HCT116 (cell line): Measurements from ENCODE around the gene CNTNAP2. TPM values are rescaled to one million over a fixed set of nuclear protein-coding genes. Genes with fewer than 3 reads are reported as not detected.

Source experiments
- ATAC-seq: fragments of 200-7000 bp; cut with Tn5 transposase; 2 replicates; pipeline ENCODE4 v1.9.1; 2020; ENCODE audit warnings: mild to moderate bottlenecking, moderate library complexity
- BruUV-seq: library from RNA; stranded (reverse); fragments of 400-500 nt; replicated peaks from 2 replicates; lab custom pipeline; 2021; lab: Mats Ljungman, UMichigan
- CTCF ChIA-PET: fragments of 300-600 bp; sonication (Branson Sonifier 250); formaldehyde crosslinking; loops from one replicate; lab custom pipeline; 2021; ENCODE audit warnings: antibody characterized with exemption; lab: Charles Lee
- POLR2A ChIA-PET: fragments of 300-600, 350-600 bp; sonication (Branson Sonifier 250); formaldehyde crosslinking; loops from one replicate; lab custom pipeline; 2021; ENCODE audit warnings: antibody characterized with exemption; lab: Charles Lee
- RAD21 ChIA-PET, 2 experiments: fragments of 300-600 bp; sonication (Branson Sonifier 250); formaldehyde crosslinking; loops; one replicate each; lab custom pipeline; 2023; ENCODE audit warnings: low total read pairs in 2 of 2; ENCODE audit not compliant: uncharacterized antibody in 2 of 2, unreplicated experiment in 2 of 2, low non-redundant PET in 1 of 2; lab: Charles Lee
- DNase-seq: peaks from one replicate; pipeline ENCODE4 v3.0.0-alpha.2; 2010; ENCODE audit warnings: low read depth, low spot score
- H2AFZ ChIP-seq: fragments of 200-600 bp; shearing (Covaris generic), sonication (generic); 2 replicates; pipeline ENCODE4 v1.6.1; 2017; ENCODE audit warnings: low read depth, mixed run types, mixed read lengths, antibody characterized with exemption, low read length; ENCODE audit not compliant: poor library complexity, severe bottlenecking
- H3K27ac ChIP-seq: 2 replicates; pipeline ENCODE4 v1.5.1; 2012; ENCODE audit warnings: low read depth, low read length
- H3K27me3 ChIP-seq: fragments of 200-600 bp; sonication (generic); 2 replicates; pipeline ENCODE4 v1.6.1; 2016; ENCODE audit warnings: mixed run types, low read length, mixed read lengths; ENCODE audit not compliant: insufficient read depth
- H3K36me3 ChIP-seq, 2 experiments: fragments of 200-500 bp in 1 of 2; fragments of 200-600 bp in 1 of 2; sonication (Bioruptor generic) in 1 of 2; sonication (generic) in 1 of 2; 2 replicates each; pipeline versions ENCODE4 v1.5.1 to v1.6.1; 2014 to 2016; ENCODE audit warnings: low read length in 2 of 2, inconsistent platforms in 1 of 2, mixed read lengths in 1 of 2, mixed run types in 1 of 2; ENCODE audit not compliant: insufficient read depth in 2 of 2, control insufficient read depth in 1 of 2
- H3K4me1 ChIP-seq, 2 experiments: fragments of 200-600 bp in 1 of 2; sonication (generic) in 1 of 2; 2 replicates each; pipeline versions ENCODE4 v1.5.1 to v1.6.1; 2012 to 2017; ENCODE audit warnings: low read length in 2 of 2, inconsistent platforms in 1 of 2, mild to moderate bottlenecking in 1 of 2, mixed read lengths in 1 of 2, mixed run types in 1 of 2, moderate library complexity in 1 of 2; ENCODE audit not compliant: insufficient read depth in 2 of 2, control insufficient read depth in 1 of 2
- H3K4me2 ChIP-seq: fragments of 200-600 bp; sonication (generic); 2 replicates; pipeline ENCODE4 v1.6.1; 2017; ENCODE audit warnings: mixed run types, low read length, mixed read lengths
- H3K4me3 ChIP-seq, 2 experiments: fragments of 200-600 bp in 1 of 2; sonication (generic) in 1 of 2; replicated peaks in 1 of 2; 2 replicates each; pipeline ENCODE4 v1.5.1; 2011 to 2016; ENCODE audit warnings: low read length in 2 of 2, control low read depth in 1 of 2, low read depth in 1 of 2, mild to moderate bottlenecking in 1 of 2, mixed read lengths in 1 of 2, mixed run types in 1 of 2
- H3K79me2 ChIP-seq: fragments of 200-600 bp; sonication (generic); 2 replicates; pipeline ENCODE4 v1.6.1; 2017; ENCODE audit warnings: mild to moderate bottlenecking, mixed run types, low read length, moderate library complexity, mixed read lengths; ENCODE audit not compliant: insufficient read depth
- H3K9ac ChIP-seq: fragments of 200-600 bp; sonication (generic); 2 replicates; pipeline ENCODE4 v1.6.1; 2016; ENCODE audit warnings: low read length, mixed read lengths
- H3K9me2 ChIP-seq: fragments of 200-600 bp; sonication (generic), shearing (Covaris generic); 2 replicates; pipeline ENCODE4 v1.6.1; 2017; ENCODE audit warnings: mixed run types, mild to moderate bottlenecking, moderate library complexity; ENCODE audit not compliant: insufficient read depth
- H3K9me3 ChIP-seq, 2 experiments: fragments of 200-500 bp in 1 of 2; fragments of 200-600 bp in 1 of 2; sonication (Bioruptor generic) in 1 of 2; sonication (generic) in 1 of 2; 2 replicates each; pipeline ENCODE4 v1.6.1; 2014 to 2017; ENCODE audit warnings: low read length in 2 of 2, mixed read lengths in 2 of 2, inconsistent platforms in 1 of 2, low read depth in 1 of 2, mild to moderate bottlenecking in 1 of 2, mixed run types in 1 of 2, moderate library complexity in 1 of 2; ENCODE audit not compliant: control insufficient read depth in 1 of 2, insufficient read depth in 1 of 2
- H4K20me1 ChIP-seq: fragments of 200-600 bp; sonication (generic), shearing (Covaris generic); 2 replicates; pipeline ENCODE4 v1.6.1; 2017; ENCODE audit warnings: mixed run types, mild to moderate bottlenecking, moderate library complexity; ENCODE audit not compliant: insufficient read depth
- ATF3 ChIP-seq: IDR thresholded peaks from 2 replicates; pipeline ENCODE4 v1.6.1; 2012
- CBX3 ChIP-seq: IDR thresholded peaks from 2 replicates; pipeline ENCODE4 v1.6.1; 2012; ENCODE audit warnings: low read depth
- CTCF ChIP-seq, 3 experiments: fragments of 200-600 bp in 1 of 3; sonication (generic) in 1 of 3; IDR thresholded peaks in 2 of 3; conservative IDR thresholded peaks in 1 of 3; 2 replicates each; pipeline ENCODE4 v1.5.1; 2012 to 2017; ENCODE audit warnings: low read depth in 2 of 3, low read length in 2 of 3, antibody characterized with exemption in 1 of 3, borderline replicate concordance in 1 of 3, control low read depth in 1 of 3, mild to moderate bottlenecking in 1 of 3, mixed read lengths in 1 of 3, mixed run types in 1 of 3, moderate library complexity in 1 of 3; ENCODE audit not compliant: insufficient read depth in 1 of 3
- EZH2phosphoT487 ChIP-seq: fragments of 200-600 bp; IDR thresholded peaks from 2 replicates; pipeline ENCODE4 v1.6.1; 2018; ENCODE audit warnings: antibody characterized with exemption, borderline replicate concordance
- FOSL1 ChIP-seq: IDR thresholded peaks from 2 replicates; pipeline ENCODE4 v1.6.1; 2012; ENCODE audit warnings: low read depth
- JUND ChIP-seq: IDR thresholded peaks from 2 replicates; pipeline ENCODE4 v1.6.1; 2012
- POLR2A ChIP-seq: IDR thresholded peaks from 2 replicates; pipeline ENCODE4 v1.7.0; 2011; ENCODE audit warnings: borderline replicate concordance; ENCODE audit not compliant: insufficient read depth, insufficient read length; ENCODE audit errors: extremely low read depth
- RAD21 ChIP-seq: IDR thresholded peaks from 2 replicates; pipeline ENCODE4 v1.6.1; 2012; ENCODE audit warnings: low read depth, mild to moderate bottlenecking
- REST ChIP-seq: IDR thresholded peaks from 2 replicates; pipeline ENCODE4 v1.6.1; 2012; ENCODE audit warnings: low read depth
- YY1 ChIP-seq: IDR thresholded peaks from 2 replicates; pipeline ENCODE4 v1.6.1; 2011; ENCODE audit warnings: low read length, low read depth, moderate library complexity, mild to moderate bottlenecking; ENCODE audit not compliant: insufficient replicate concordance; ENCODE audit errors: extremely low read depth
- ZBTB33 ChIP-seq: IDR thresholded peaks from 2 replicates; pipeline ENCODE4 v1.6.1; 2011; ENCODE audit warnings: mild to moderate bottlenecking, low read length, moderate library complexity; ENCODE audit not compliant: insufficient replicate concordance; ENCODE audit errors: extremely low read depth
- ZFX ChIP-seq: fragments of 450-650 bp; IDR thresholded peaks from 2 replicates; pipeline ENCODE4 v1.6.1; 2017
- ZNF274 ChIP-seq: fragments of 200-500 bp; sonication (Bioruptor generic); IDR thresholded peaks from 2 replicates; pipeline ENCODE4 v1.6.1; 2014; ENCODE audit warnings: mild to moderate bottlenecking, low read depth, low read length, inconsistent platforms
- intact Hi-C: fragments of 100-400 bp; cut with micrococcal nuclease; formaldehyde crosslinking; loops from 2 replicates; pipeline ENCODE4 v1.10.0; 2022
- total RNA-seq: library from RNA; stranded (reverse); gene quantifications from one replicate; pipeline ENCODE4 v1.2.1, GENCODE V29; 2021; ENCODE audit not compliant: unreplicated experiment

CNTNAP2 gene
- total RNA-seq, 1 experiment from 2014 or later: 0.37 TPM

GRCh38 chr7:146713934-146714333 is 597.3 kb downstream of the CNTNAP2 start:
- CTCF ChIA-PET: no interaction called here
- intact Hi-C loops: no loop called here
- no peak for DNase-seq
- H3K27ac ChIP-seq: no peak overlapping the region
- no peaks in the 10 kb centered on the region for H3K9me2 ChIP-seq
- RAD21 ChIA-PET: no interaction called here
- H3K36me3 ChIP-seq: no peaks in the 10 kb centered on the region
- H3K9me3 ChIP-seq: peaks cover 10 to 25% of the 10 kb centered on the region in 2 experiments; a peak in 2 of 4 replicates
- H2AFZ ChIP-seq: no peak overlapping the region
- H3K4me3 ChIP-seq: no peak overlapping the region
- no peaks in the 10 kb centered on the region for H3K79me2 ChIP-seq
- no peak overlapping the region for H3K9ac ChIP-seq
- H4K20me1 ChIP-seq: no peaks in the 10 kb centered on the region; the same call in 1 of the 2 replicates
- no peaks in the 10 kb centered on the region for H3K27me3 ChIP-seq
- POLR2A ChIA-PET: no interaction called here
- TF ChIP-seq RAD21 (no peak), YY1 (no peak)
- no peaks in the 10 kb centered on the region for H3K4me1 ChIP-seq
- ATAC-seq: no peak
- BruUV-seq: no TSS peak
- H3K4me2 ChIP-seq: no peak overlapping the region

- H3K36me3 ChIP-seq: no peaks in the 10 kb centered on the region
- H3K4me2 ChIP-seq: no peak overlapping the region
- no peaks in the 10 kb centered on the region for H3K79me2 ChIP-seq
- ChIA-PET POLR2A (no interaction called here), CTCF (no interaction called here), RAD21 (no interaction called here)
- no peak overlapping the region for H3K27ac ChIP-seq
- no peak overlapping the region for H3K9ac ChIP-seq
- intact Hi-C loops: no loop called here
- no peaks in the 10 kb centered on the region for H3K27me3 ChIP-seq
- no peaks in the 10 kb centered on the region for H4K20me1 ChIP-seq
- H3K9me2 ChIP-seq: no peaks in the 10 kb centered on the region
- no TSS peak for BruUV-seq
- no peak overlapping the region for H3K4me3 ChIP-seq
- no peaks in the 10 kb centered on the region for H3K4me1 ChIP-seq
- ATAC-seq: no peak
- no peak for DNase-seq
- peaks cover 14 to 31% of the 10 kb centered on the region in 2 experiments; a peak in 2 of 4 replicates for H3K9me3 ChIP-seq
- H2AFZ ChIP-seq: no peak overlapping the region
- no peak for TF ChIP-seq ZFX
- TF ChIP-seq POLR2A: no peak
- TF ChIP-seq ZBTB33: no peak
- TF ChIP-seq CBX3: no peak
- no peak for TF ChIP-seq ATF3
- TF ChIP-seq CTCF (IDR thresholded peaks at IDR 0.05 in 2 of 3, conservative IDR thresholded peaks at IDR 0.05 in 1 of 3; ENCODE audit: borderline replicate concordance in 1 of 3, insufficient read depth in 1 of 3, low read depth in 2 of 3, low read length in 2 of 3): no peak
- TF ChIP-seq REST: no peak
- TF ChIP-seq ZNF274: no peak
- no peak for TF ChIP-seq EZH2phosphoT487
- no peak for TF ChIP-seq FOSL1
- TF ChIP-seq JUND: no peak
Measured at GRCh38 chr7:146720195-146720594, 603.6 kb downstream of the CNTNAP2 start.
